A673 (cell line): ENCODE results near the gene OR52E2.

Source experiments
- CTCF ChIP-seq: fragments of 300-800, 200-600 bp; sonication (generic); conservative IDR thresholded peaks from 2 replicates; pipeline ENCODE4 v1.5.1; 2017; ENCODE audit warnings: low read depth, mild to moderate bottlenecking, antibody characterized with exemption, low read length, moderate library complexity, mixed read lengths
- EZH2 ChIP-seq: fragments of 200-600 bp; sonication (generic); IDR thresholded peaks from 2 replicates; pipeline ENCODE4 v1.6.1; 2017; ENCODE audit warnings: borderline replicate concordance, low read depth, mild to moderate bottlenecking, mixed read lengths, antibody characterized with exemption, low read length; ENCODE audit not compliant: poor library complexity, severe bottlenecking

- TF ChIP-seq CTCF (no peak), EZH2 (no peak)
Measured at GRCh38 chr11:5071799-5072198, 12.4 kb upstream of the OR52E2 start.
